WI38 (cell line): ENCODE measurements around the gene KCNQ1OT1.

Experiments used
- H3K4me3 ChIP-seq: 2 replicates; pipeline ENCODE4 v1.5.1; 2011; ENCODE audit warnings: low read depth, mild to moderate bottlenecking, control low read depth, low read length
- TF ChIP-seq, protein P1 (sequence below): IDR thresholded peaks from 2 replicates; pipeline ENCODE4 v1.5.1; 2012; ENCODE audit warnings: low read depth, mild to moderate bottlenecking, control low read depth, low read length

Gene KCNQ1OT1

DNA sequence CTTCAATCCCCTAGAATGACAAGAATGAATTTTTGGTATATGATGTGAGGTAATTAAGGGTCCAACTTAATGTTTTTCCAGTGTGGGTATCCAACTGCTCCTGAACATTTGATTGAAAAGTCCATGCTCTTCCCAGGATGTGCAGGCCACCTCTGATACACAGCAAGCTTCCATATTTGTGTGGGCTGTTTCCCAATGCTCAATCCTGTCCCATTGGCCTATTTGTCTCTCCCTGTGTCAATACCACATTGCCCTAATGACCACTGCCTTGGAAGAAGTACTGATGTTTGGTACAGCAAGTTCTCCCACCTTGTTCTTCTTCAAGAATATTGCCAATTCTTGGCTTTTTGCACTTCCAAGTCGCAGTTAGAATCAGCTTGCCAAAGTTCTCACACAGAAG is 42.9 kb downstream of the KCNQ1OT1 start:
- H3K4me3 ChIP-seq: no peak overlapping the region
- TF ChIP-seq, protein P1, sequence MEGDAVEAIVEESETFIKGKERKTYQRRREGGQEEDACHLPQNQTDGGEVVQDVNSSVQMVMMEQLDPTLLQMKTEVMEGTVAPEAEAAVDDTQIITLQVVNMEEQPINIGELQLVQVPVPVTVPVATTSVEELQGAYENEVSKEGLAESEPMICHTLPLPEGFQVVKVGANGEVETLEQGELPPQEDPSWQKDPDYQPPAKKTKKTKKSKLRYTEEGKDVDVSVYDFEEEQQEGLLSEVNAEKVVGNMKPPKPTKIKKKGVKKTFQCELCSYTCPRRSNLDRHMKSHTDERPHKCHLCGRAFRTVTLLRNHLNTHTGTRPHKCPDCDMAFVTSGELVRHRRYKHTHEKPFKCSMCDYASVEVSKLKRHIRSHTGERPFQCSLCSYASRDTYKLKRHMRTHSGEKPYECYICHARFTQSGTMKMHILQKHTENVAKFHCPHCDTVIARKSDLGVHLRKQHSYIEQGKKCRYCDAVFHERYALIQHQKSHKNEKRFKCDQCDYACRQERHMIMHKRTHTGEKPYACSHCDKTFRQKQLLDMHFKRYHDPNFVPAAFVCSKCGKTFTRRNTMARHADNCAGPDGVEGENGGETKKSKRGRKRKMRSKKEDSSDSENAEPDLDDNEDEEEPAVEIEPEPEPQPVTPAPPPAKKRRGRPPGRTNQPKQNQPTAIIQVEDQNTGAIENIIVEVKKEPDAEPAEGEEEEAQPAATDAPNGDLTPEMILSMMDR: no peak

DNA sequence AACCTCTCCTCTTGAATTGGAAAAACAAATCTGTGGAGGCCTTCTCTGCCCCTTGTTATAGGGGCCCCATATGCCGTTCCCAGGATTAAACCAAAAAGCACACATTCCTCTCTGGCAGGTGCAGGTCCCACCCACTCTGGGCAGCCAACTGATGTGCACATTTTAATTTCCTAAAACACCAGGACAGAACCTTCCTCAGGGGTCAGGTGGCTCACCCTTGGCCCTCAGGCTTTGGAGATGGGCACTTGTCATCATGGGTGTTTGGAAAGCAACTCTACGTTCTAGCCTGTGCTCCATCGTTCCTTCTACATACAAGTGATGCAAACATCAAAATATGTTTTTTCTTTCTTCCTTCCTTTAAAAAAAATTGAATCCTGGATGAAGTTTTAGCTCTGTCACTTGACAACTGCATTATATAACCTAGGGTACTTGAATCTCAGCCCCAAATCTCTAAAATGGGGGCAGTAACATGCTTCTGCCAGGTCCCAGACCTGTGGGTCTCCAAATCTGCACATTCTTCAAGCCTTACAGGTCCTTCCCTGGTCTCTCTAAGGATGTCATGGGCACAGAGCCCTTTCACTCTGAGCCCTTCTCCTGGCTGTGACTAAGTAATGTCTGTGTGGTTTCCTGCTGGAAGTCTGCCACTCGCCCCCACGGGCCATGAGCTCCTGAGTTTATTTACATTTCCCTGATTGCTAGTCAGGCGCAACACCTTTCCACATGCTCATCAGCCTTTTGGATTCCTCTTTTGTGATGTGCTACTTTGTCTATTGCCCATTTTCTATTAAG is 43.8 kb downstream of the KCNQ1OT1 start:
- TF ChIP-seq, protein P1: no peak

DNA sequence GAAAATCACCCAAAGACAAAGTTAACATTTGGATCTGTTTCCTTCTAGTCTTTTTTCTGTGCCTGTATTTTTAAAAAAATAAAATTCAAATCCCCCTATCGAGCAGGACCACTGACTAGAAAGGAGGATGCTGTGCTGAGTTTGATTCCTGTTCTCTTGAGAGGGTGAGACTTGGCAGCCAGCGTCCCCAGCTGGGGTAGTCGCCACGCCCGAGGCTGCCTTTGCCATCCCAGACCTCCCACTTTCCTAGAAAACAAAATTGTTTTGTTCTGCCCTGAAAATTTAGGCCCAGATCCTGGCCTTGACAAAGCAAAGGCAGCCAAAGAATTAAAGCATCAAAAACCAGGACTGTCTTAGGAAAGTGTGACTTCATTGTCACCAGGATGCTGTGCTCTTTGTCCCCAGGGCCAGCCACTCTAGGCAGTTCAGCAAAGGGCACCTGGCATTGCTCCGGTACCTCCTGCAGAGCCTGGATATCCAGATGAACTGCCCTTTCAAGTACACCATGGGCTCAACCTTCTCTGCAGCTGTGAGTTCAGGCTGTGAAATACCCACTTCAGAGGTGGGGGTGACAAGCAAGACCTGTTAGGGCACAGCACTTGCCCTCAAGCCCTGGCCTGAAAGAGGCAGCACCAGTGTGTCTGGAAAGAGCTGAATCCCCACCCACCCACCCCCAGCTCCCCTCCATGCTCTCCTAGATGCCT is 44.6 kb downstream of the KCNQ1OT1 start:
- no peak overlapping the region for H3K4me3 ChIP-seq
- TF ChIP-seq, protein P1: no peak

More for the DNA sequence above, 43.8 kb downstream of the KCNQ1OT1 start:
- no peak overlapping the region for H3K4me3 ChIP-seq

DNA sequence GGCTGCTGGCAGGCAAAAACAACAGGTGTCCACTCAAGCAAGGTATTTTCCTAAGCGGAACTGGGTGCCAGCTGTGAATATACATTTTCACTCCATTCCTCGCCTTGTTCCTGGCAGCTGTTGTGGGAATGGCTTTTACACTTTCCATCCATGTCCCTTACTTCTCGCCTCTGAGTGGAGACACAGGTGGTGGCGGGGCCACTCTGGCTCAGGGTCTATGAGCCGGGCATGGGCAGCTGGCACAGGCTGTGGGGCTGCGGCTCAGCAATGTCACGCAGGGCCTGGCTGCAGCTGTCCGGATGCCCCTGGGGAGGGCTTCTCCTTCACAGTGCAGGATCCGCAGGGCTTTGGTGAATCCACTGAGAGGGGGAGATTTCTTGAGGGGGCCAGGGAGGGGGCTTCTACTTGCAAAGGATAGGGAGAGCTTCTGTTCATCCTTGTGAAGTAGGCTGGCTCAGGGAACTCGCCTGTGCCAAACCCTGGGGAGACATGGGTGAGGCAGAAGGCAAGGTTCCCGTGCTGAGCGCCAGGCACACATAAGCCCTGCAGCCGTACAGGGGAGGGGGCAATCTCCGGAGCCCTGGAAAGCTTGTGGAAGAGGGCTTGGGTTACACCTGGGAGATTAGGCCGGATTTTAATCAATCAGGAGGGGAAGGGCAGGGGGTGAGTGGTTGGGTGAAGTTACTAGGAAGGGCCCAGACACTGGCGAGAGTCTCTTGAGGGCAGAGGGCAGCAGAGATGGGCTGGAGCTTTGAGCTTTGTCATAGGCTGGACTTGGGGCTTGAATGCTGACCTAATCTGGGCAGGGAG is 45.7 kb downstream of the KCNQ1OT1 start:
- no peak overlapping the region for H3K4me3 ChIP-seq
- TF ChIP-seq, protein P1: no peak

DNA sequence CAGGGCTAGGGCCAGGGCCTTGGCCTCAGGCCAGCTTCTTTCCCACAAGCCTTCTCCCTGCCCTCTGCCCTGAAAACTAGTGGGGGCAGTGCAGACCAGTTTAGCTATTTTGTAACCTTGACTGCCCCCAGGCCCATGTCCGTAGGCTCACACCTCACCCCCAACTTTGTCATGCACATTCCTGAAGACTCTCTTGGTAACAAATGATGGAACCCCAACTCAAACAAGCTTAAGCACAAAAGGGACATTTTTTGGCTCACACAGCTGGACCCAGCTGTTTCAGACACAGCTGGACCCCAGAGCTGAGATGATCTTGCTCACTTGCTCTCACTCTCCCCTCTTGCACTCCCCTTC is 46.6 kb downstream of the KCNQ1OT1 start:
- no peak overlapping the region for H3K4me3 ChIP-seq
- TF ChIP-seq, protein P1: no peak

DNA sequence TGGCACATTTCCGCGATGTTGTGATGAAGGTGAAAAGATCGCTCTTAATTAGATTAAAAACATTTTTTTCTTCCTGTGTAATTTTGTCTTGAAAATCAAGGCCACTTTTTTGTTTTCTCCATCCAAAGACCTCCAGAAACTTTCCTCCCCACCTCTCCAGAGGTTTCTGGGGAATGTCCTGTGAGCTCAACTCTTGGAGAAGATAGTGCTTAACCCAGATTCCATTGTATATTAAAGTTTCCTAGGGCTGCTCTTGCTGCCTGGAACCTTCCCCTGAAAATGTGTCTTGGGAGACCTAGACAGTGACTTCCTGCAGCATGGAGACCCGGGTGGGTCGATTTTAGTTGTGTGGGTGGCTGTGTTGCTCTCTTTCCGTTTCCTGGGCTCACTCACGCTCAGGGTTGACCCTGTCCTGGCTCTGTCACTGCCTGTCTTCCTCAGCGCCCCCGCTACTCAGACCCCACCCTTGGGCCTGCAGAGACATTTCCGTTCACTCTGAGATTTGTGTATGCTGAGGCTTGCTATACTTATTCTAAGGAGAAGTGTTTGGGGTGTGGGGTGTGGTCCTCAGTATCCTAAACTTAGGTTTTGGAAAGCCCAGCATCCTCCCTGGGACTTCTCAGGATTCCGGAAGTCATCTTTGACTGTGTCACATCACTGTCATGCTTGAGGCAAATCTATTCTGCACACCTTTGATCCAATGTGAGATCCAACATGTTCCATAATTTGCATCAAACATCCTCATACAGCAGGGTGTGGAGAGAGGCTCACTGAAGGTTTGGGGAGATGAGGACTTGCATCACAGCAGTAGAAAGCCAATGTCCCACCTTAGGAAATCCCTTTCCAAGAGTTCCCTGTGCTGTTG is 47.2 kb downstream of the KCNQ1OT1 start:
- H3K4me3 ChIP-seq: no peak overlapping the region
- TF ChIP-seq, protein P1: no peak
